Measurements from ENCODE around the gene TNNI3.
"Not testable (repeated sequence)": the region's sequence is repeated elsewhere in the genome, so short reads cannot be mapped to it uniquely, and the experiment has no call there.

The TNNI3 gene

DNA sequence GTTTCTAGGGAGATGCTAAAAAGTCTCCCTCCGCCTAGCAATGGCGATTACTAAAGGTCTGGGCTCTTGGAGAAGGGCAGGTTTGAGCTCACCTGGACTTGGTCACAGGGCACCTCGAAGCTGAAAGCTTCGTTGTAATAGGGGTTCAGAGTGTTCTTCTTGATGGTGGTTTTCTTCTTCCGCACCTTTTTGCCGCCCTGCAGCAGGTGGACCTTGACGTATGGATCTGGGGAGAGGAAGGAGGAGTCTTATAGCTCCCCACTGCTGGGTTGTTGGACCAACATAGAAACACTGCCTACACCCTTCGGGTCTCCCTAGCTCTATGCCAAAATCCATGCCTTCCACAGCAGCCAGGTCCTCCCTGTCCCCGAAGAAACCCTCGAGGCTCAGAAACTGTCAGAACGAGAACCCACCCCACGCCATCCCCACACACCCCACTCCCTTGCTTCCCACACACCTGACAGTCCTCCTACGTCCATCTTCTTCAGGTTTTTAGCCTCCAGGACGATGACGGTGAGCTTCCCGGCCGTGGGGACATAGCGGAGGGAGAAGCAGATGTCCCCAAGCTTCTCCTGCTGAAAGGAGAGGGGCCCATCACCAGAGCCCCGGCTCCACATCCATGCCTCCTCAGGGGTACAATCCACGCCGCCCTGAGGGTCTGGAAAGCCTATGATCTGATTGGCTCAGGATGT is 17.0 kb upstream of the TNNI3 start:
- Histone ChIP-seq H3K9me3 (no peaks in the 10 kb centered on the region), H3K4me1 (peaks cover 0 to 24% (median 18%) of the 10 kb centered on the region in 4 donors), H3K4me3 (no peak overlapping the region), H3K27ac (no peak overlapping the region), H3K27me3 (peaks cover 9 to 93% of the 10 kb centered on the region in 2 donors), H3K36me3 (no peaks in the 10 kb centered on the region)
- TF ChIP-seq, protein P1, sequence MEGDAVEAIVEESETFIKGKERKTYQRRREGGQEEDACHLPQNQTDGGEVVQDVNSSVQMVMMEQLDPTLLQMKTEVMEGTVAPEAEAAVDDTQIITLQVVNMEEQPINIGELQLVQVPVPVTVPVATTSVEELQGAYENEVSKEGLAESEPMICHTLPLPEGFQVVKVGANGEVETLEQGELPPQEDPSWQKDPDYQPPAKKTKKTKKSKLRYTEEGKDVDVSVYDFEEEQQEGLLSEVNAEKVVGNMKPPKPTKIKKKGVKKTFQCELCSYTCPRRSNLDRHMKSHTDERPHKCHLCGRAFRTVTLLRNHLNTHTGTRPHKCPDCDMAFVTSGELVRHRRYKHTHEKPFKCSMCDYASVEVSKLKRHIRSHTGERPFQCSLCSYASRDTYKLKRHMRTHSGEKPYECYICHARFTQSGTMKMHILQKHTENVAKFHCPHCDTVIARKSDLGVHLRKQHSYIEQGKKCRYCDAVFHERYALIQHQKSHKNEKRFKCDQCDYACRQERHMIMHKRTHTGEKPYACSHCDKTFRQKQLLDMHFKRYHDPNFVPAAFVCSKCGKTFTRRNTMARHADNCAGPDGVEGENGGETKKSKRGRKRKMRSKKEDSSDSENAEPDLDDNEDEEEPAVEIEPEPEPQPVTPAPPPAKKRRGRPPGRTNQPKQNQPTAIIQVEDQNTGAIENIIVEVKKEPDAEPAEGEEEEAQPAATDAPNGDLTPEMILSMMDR (IDR thresholded peaks at IDR 0.05): no peak
- intact Hi-C loops (cut with DNase I; ENCODE audit: low total_unique reads): no loop called here
- no peak for DNase-seq

DNA sequence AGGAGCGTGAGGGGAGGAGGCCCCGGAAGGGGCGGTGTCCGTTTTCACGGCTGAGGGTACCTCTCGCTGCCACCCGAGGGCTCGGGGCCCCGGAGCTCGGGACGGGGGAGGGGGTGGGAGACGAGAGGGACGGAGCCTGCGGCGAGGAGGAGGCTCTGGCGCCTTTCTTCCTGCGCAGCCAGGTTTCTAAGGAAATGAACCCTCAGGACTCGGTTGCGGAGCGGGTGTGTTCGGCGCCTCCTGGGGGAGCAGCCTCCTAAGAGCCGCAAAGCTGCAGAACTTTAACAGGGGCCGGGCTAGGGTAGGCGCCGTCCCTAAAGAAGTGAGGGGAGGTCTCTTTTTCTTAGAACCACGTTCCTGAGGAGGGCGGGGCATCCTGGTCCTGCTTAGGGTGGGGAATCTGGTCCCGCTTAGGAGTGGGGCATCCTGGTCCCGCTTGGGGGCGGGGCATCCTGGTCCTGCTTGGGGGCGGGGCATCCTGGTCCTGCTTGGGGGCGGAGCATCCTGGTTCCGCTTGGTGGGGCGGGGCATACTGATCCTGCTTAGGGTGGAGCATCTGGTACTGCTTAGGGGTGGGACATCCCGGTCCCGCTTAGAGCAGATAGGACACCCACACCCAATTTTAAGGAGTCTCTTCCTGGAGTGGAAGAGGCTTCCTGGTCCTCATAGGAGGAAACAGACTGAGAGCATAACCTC is 16.3 kb upstream of the TNNI3 start:
- Histone ChIP-seq H3K4me3 (peak overlapping the region; percentile 13 to 31), H3K27me3 (peaks cover 3 to 93% of the 10 kb centered on the region in 2 donors), H3K36me3 (no peaks in the 10 kb centered on the region), H3K4me1 (peaks cover 0 to 16% (median 11%) of the 10 kb centered on the region in 4 donors), H3K27ac (no peak overlapping the region), H3K9me3 (no peaks in the 10 kb centered on the region)
- peak in 1 of 2 donors; percentile 27 for DNase-seq
- TF ChIP-seq, protein P1 (IDR thresholded peaks at IDR 0.05): no peak
- intact Hi-C loops (cut with DNase I; ENCODE audit: low total_unique reads): no loop called here

DNA sequence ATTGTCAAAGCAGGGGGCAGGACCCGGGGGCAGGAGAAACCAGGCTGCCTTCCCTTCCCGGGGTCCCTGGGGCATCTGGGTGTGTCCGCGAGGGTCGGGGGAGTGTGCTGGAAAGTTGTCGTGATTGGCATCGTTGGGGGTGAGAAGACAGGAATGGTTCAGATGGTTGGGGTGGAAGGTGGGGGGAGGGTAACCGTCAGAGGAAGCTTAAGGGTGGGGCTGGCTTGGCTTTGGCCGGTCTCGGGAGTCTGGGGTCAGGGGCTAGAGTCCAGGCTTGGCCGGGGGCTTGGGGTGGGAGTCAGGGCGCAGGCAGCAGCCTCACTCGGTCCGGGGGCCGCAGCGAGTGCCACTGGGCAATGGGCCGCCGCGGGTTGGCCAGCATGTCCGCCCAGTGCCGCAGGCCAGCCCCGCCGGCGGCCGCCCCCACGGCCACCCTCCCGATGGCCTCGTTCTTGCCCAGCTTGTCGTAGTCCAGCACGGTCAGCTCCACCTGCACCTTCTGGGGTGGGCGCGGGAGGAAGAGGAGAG is 15.7 kb upstream of the TNNI3 start:
- H3K36me3 ChIP-seq: no peaks in the 10 kb centered on the region
- no peak overlapping the region for H3K27ac ChIP-seq
- TF ChIP-seq, protein P1 (IDR thresholded peaks at IDR 0.05): no peak
- H3K4me3 ChIP-seq: peak overlapping the region; percentile 13 to 31
- DNase-seq: no peak
- peaks cover 3 to 93% of the 10 kb centered on the region in 2 donors for H3K27me3 ChIP-seq
- no peaks in the 10 kb centered on the region for H3K9me3 ChIP-seq
- peaks cover 0 to 15% (median 9%) of the 10 kb centered on the region in 4 donors for H3K4me1 ChIP-seq
- intact Hi-C loops (cut with DNase I; ENCODE audit: low total_unique reads): no loop called here

DNA sequence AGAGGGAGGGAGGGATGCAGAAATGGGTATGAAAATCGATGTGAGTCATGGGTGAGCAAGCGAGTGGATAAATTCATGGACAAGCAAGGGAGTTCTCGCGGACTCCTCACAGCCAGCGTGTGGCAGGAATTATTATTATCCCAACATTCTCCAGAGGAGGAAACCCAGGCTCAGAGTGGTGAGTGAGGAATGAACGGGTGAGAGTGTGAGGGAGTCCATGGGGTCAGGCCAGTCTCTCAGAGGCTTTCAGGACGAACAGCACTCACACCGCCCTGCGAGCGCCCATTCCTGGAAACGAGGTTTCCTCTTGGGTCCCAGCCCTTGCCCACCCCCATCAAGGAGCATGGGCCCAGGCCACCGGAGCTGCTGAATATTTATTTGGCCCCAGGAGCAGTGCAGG is 15.2 kb upstream of the TNNI3 start:
- Histone ChIP-seq H3K36me3 (no peaks in the 10 kb centered on the region), H3K9me3 (no peaks in the 10 kb centered on the region), H3K27me3 (peaks cover 3 to 91% of the 10 kb centered on the region in 2 donors), H3K4me1 (peaks cover 0 to 15% (median 9%) of the 10 kb centered on the region in 4 donors), H3K4me3 (no peak overlapping the region), H3K27ac (no peak overlapping the region)
- TF ChIP-seq, protein P1 (IDR thresholded peaks at IDR 0.05): no peak
- no peak for DNase-seq
- intact Hi-C loops (cut with DNase I; ENCODE audit: low total_unique reads): no loop called here

DNA sequence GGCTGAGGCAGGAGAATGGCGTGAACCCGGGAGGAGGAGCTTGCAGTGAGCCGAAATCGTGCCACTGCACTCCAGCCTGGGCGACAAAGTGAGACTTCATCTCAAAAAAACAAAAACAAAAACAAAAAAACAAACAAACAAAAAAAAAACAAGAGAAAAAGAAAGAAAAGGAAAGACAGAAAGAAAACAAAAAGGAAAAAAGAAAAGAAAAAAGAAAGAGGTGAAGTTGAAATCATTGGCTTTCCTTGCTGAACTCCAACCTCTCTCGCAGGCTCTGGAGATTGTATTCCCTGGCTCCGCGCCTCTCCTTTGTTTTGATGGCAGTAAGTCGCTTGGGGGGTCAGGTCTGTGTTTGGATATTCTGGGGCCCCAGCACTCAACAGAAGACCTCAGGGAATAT is 14.8 kb upstream of the TNNI3 start:
- H3K36me3 ChIP-seq; intact Hi-C loops (cut with DNase I; ENCODE audit: low total_unique reads); H3K4me3 ChIP-seq; H3K27ac ChIP-seq; DNase-seq; H3K9me3 ChIP-seq: not testable (repeated sequence)
- peaks cover 0 to 15% (median 9%) of the 10 kb centered on the region in 4 donors for H3K4me1 ChIP-seq
- H3K27me3 ChIP-seq: peaks cover 3 to 91% of the 10 kb centered on the region in 2 donors

DNA sequence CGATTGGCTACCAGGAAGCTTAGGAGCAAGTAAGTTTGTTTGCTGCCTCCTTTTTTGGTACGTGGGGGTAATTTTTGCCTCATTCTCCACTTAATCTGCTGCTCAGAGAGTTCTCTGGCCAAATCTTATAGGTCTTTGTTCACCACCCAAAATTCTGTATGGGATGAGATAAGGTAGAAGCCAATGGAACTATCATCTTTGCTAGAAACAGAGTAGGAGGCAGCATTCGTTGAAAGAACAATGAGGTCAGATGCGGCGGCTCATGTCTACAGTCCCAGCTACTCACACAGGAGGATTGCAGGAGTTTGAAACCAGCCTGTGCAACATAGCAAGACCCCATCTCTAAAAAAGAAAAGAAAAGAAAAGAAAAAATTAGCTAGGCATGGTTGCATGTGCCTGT is 13.9 kb upstream of the TNNI3 start:
- no peak for DNase-seq
- H3K27ac ChIP-seq: no peak overlapping the region
- TF ChIP-seq, protein P1 (IDR thresholded peaks at IDR 0.05): no peak
- H3K27me3 ChIP-seq: peaks cover 3 to 91% of the 10 kb centered on the region in 2 donors
- no peaks in the 10 kb centered on the region for H3K9me3 ChIP-seq
- no peak overlapping the region for H3K4me3 ChIP-seq
- no peaks in the 10 kb centered on the region for H3K36me3 ChIP-seq
- H3K4me1 ChIP-seq: peaks cover 0 to 16% (median 12%) of the 10 kb centered on the region in 4 donors
- intact Hi-C loops (cut with DNase I; ENCODE audit: low total_unique reads): no loop called here

Data from tibial artery (tissue), 4 donors.